Frontal cortex (tissue), 4 donors: ENCODE results near the gene COL26A1. TPM values are rescaled to one million over a fixed set of nuclear protein-coding genes. Genes with fewer than 3 reads are reported as not detected.

ENCODE experiments used
- DNase-seq, 2 donors: peaks; one replicate each; pipeline ENCODE4 v3.0.0; 2012; ENCODE audit warnings: low spot score in 2 of 2
- FAIRE-seq: peaks from 2 replicates; lab custom pipeline; 2012; peaks lifted over from hg19 to GRCh38; lab: Jason Lieb, UNC
- total RNA-seq: library from RNA; depleted of rRNA; stranded (reverse); fragments of >200 nt; gene quantifications from one replicate; pipeline ENCODE4 v1.2.3, GENCODE V29; 2014
- donor health status: control.
- donor health status: control.
- donor health status: control.

Gene COL26A1
- total RNA-seq, 1 donor from 2014 or later: 14.3 TPM

- DNase-seq (no peak), FAIRE-seq (no peak)
Observed at GRCh38 chr7:101545441-101546190, 182.9 kb downstream of the COL26A1 start.

GRCh38 chr7:101546308-101546936, 183.7 kb downstream of the COL26A1 start:
- no peak for DNase-seq
- FAIRE-seq: no peak

GRCh38 chr7:101547022-101547915, 184.6 kb downstream of the COL26A1 start:
- no peak for DNase-seq
- FAIRE-seq: no peak

GRCh38 chr7:101547916-101548661, 185.4 kb downstream of the COL26A1 start:
- FAIRE-seq (no peak), DNase-seq (no peak)

- no peak for FAIRE-seq
- DNase-seq: no peak
Observed at GRCh38 chr7:101549734-101550133, 187.1 kb downstream of the COL26A1 start.

- DNase-seq (no peak), FAIRE-seq (no peak)
Observed at GRCh38 chr7:101550641-101551541, 188.2 kb downstream of the COL26A1 start.

GRCh38 chr7:101553018-101553770, 190.5 kb downstream of the COL26A1 start:
- DNase-seq: no peak
- no peak for FAIRE-seq

GRCh38 chr7:101553771-101554445, 191.2 kb downstream of the COL26A1 start:
- FAIRE-seq: no peak
- no peak for DNase-seq

GRCh38 chr7:101554584-101555268, 192.1 kb downstream of the COL26A1 start:
- DNase-seq (no peak), FAIRE-seq (no peak)

- FAIRE-seq: no peak
- DNase-seq: no peak
Observed at GRCh38 chr7:101555269-101555920, 192.7 kb downstream of the COL26A1 start.

GRCh38 chr7:101555921-101556275, 193.2 kb downstream of the COL26A1 start:
- FAIRE-seq: no peak

GRCh38 chr7:101556453-101556968, 193.8 kb downstream of the COL26A1 start:
- DNase-seq (no peak), FAIRE-seq (no peak)

More at GRCh38 chr7:101555921-101556275, 193.2 kb downstream of the COL26A1 start:
- DNase-seq: no peak

- no peak for FAIRE-seq
- no peak for DNase-seq
Observed at GRCh38 chr7:101557421-101557820, 194.7 kb downstream of the COL26A1 start.

GRCh38 chr7:101557978-101558741, 195.5 kb downstream of the COL26A1 start:
- FAIRE-seq (no peak), DNase-seq (no peak)

GRCh38 chr7:101558742-101559325, 196.2 kb downstream of the COL26A1 start:
- DNase-seq: no peak
- no peak for FAIRE-seq
